MV-4-11 (cell line): ENCODE measurements around the gene USH1C.

Experiments
- DNase-seq: peaks from one replicate; lab custom pipeline; 2025; lab: John Stamatoyannopoulos, UW

USH1C gene

DNA sequence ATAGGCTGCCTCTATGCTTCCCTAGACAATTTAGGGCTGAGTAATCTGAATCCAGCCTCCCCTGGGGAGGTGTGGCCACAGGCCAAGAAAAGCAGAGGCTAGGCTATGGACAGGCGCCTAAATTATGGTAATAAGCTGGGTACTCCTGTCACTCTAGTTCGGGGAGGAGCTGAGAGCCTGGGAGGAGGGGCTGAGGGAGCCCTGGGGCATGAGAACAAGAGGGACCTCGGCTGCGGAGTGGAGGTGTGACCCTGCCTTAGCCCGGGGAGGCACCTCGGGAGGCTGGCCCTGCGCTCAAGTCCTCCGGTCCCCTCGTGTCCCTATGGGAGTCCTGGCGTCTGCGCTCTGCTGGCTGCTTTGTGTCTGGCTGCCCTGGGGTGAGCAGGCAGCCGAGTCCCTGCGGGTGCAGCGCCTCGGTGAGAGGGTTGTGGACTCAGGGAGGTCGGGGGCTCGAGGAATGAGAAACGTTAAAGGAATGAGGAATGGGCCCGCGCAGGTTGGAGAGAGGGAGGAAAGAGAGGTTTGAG is 2.9 kb upstream of the USH1C start, which contains the start of gene OTOG:
TSS of gene OTOG (plus strand) at position 209 of the 527 bp plus-strand sequence. CDS start at position 323, 114 bp downstream.
- no peak for DNase-seq

DNA sequence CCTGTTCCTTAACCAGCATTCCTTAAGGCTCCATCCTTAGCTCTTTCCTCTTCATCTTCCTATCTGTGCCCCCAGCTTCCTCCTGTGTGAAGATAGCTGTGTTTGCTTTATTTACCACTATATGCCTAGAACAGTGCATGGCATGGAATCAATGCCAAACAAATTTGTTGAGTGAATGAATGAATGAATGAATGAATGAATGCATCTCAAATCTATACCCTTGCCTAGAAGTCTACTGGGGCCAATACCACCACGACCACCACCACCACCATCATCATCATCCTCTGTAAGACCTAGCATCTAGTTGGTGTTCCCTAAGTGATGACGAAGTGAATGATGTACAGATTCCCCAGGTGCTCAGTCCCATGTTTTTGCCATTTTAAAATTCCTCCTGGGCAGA is 2.0 kb upstream of the USH1C start:
- DNase-seq, result no peak

DNA sequence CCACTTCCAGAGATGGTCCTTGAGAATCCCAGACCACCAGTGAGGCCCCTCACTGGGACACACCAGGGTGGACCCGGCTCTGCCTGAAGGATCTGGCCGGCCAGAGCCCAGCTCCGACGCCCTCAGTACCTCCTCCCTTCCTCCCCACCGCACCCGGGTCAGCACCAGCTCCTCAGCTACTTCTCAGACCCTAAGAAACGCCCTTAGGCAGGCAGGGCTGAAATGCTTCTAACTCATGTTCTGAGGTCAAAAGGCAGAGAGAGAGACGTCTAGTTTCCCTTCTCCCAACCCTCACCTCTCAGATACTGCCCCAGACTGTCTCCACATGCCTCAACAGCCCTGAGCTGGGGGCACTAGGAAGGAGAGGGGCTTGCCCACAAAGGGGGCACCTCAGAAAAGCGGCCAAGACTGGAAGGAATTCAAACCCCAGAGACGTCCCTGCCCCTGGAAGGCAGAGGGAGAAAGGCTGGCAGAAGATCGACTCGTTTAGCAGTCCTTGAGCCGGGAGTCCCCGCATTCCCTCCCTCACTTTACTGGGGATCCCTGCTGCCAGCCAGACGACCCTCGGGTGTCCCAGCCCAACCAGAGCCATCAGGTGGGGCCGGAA is 539 bp downstream of the USH1C start:
- no peak for DNase-seq

DNA sequence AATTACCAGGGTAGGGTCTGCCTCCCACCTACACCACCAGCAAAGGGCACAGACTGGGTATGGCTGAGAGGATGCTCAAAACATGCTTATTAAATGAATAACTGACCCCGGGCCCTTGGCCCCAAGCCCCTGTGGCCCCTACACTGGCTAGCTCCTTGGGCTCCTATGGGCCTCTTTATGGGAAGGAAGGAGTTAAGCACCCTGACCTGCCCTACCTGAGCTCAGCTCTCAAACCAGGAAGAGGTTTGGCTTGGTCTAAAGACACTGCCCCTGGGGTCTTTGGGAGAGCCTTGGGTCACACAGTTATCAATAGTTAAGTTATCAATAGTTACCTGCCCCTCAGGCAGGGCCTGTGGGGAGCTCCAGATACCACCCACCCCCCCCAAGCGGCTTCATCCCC is 1.2 kb downstream of the USH1C start:
- DNase-seq, result no peak

DNA sequence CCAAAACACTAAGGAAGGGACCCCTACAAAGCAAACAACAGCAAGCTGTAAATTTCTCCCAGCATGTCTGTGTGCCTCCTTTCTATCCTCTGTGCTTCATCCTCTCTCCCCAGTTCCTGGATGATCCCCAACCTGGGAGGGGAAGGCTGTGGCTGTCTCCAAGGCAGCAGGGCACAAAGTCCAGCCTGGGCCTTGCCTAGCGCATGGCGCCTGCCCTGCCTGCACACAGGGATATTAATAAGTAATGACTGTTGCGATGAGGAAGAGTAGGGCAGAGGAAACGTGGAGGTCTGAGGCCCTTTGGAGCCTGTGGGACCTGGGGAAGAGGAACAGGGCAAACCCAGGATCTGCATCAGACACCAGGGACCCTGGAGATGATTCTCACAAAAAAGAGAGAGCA is 2.0 kb downstream of the USH1C start:
- no peak for DNase-seq

- no peak for DNase-seq
Measured at GRCh38 chr11:17541330-17541885, 2.8 kb downstream of the USH1C start.

DNA sequence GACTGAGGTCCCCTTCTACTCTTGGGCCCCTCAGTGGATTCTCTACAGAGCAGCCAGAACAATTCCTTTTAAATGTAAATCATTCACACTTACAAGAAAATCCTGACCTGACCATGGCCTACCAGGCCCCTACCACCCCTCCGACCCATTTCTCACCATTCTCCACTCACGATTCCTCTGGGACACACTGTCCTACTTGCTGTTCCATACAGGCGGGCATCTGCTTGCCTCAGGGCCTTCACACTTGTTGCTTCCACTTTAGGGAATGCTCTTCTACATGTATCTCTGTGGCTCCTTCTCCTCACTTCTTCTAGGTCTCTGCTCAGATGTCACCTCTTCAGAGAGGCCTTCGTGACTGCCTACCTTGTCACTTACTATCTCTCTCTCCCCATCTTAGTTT is 3.4 kb downstream of the USH1C start:
- no peak for DNase-seq

DNA sequence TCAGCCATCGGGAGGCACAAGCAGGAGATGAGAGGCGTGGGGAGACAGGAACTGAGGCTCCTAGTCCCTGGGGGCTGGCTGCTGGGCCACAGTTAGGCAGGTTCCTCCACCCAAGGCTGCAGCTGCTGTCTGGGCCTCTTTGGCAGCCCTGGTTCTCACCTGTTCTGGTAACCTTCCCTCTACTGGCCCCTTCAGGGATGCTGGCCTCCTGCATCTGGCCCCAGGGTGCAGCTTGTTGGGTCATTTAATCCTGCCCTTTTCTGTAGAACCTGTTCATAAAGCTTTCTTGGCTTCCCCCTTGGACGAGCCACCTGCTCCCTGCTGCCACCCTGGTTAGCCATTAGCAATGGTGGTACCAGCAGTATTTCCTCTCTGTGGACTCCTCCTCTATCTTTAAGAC is 5.5 kb downstream of the USH1C start:
- no peak for DNase-seq

DNA sequence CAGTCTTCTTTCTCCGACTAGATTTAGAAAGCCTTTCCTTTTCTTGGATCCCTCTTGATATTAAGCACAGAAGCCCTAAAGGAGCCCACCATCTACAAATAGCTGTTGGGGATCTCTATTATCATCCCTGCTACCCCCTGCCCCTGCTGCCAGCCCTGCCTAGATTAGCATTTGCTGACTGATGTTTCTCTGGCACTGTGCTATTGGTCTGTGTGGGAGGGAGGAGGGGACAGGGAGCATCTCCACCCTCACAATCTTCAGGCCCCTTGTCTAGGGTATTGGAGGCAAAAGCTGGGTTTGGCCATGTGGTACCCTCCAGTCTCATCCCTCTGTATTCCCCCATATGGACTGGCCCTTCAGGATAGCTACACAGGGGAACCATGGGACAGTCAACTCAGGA is 6.2 kb downstream of the USH1C start:
- DNase-seq, result no peak

DNA sequence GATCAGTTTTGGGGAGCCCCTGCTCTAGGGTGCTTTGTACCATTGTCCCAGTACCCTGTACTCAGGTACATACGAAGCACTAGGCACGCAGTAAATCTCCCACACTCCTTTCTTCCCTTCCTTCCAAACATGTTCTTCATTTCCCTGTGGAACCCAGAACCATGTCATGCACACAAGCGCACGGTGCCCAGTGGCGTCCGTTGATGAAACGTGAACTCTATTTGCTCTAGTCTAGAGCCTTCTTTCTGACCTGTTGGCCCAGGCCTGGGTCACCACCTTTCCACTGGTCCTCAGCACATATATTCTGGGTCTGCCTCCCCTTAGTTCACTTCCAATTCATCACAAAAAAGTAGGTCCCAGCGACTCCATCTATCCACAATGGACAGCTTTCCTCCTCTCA is 7.0 kb downstream of the USH1C start:
- no peak for DNase-seq

DNA sequence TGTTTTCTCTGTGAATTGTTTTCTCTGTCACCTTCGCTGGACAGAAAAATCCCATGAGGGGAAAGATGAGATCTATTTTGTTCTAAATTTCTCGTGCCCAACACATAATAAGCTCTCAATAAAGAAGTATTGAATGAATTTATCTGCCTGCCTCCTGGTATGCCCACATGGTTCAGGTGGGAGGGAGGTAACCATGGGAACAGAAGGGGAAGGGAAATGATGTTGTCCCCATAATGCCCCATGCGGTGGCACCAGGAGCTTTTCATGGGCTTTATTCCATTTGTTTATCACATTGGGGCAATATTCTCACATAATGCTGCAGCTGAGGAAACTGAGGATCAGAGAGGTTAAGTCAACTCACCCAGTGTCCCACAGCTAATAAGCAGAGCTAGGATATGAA is 8.7 kb downstream of the USH1C start:
- no peak for DNase-seq

- DNase-seq, result no peak
Measured at GRCh38 chr11:17533778-17534415, 10.3 kb downstream of the USH1C start.

DNA sequence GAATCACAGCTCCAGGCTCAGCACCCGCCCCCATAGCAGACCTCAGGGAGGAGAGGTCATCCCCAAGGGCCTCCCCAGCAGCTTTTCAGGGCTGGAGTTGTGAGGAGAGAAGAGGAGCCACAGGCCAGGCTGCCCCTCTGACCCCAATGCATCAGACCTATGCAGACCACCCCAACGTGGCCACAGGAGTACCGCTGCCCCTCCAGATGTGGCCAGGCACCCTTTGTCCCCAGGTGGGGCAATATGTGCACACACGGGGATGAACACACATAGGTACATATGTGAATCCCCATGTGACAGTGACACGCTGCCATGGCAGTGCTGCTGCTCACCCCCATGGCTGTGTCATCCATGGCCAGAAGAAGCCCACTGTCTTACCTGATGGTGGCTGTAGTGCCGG is 10.9 kb downstream of the USH1C start:
- no peak for DNase-seq

DNA sequence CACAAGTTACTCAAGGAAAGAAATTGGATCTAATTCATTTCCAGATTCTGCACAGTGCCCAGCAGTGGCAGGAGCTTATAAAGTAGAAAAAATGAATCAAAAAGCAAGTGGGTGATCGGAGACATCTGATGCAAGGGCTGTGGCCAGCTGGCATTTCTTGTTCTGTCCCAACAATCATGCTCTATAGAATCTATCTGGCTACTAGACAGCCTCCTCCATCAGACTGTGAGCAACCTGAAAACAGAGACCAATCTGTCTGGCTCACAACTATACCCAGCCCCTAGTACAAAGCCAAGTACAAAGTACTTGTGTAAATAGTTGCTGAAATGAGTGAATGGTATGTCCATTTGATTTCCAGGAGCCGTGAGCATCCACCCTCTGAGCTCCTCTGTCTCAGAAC is 11.4 kb downstream of the USH1C start:
- DNase-seq, result no peak

DNA sequence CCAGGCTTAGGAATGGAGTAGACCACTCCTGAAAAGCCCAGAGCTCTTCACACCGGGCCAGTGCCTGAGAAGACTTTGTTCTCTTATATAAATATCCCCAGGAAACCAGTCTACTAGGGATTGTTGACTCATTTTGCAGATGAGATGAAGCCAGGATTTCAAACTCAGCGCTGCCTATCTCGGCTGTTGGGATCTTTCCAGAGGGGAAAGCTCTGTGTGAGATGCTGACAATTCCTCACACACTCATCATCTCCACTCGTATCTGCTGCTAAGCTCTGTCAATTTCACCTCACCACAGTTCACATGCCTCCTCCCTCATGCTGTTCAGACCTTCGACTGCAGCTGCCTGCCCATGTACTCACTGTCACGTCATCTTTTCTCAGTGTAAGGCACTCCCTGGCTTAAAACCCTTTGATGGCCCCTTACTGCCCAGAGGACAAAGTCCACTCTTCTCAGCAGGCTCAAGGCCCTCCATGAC is 12.5 kb downstream of the USH1C start:
- DNase-seq, result no peak

- no peak for DNase-seq
Measured at GRCh38 chr11:17531071-17531600, 13.1 kb downstream of the USH1C start.

DNA sequence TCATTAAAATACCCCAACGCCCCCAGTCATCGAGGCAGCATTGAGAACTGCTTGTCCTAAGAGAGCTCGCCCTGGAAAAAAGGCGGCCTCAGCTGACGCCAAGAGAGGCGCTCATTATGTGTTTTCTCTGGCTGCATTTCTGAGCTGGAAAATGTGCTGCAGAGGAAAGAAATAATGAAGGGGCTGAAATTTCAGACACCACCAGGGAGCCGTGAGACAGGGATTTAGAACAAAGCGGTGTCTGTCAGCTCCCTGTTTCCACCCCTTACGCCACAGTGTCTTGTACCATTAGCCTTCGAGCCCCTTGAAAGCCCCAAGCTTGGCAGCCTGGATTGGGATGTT is 14.4 kb downstream of the USH1C start:
- DNase-seq, result no peak

DNA sequence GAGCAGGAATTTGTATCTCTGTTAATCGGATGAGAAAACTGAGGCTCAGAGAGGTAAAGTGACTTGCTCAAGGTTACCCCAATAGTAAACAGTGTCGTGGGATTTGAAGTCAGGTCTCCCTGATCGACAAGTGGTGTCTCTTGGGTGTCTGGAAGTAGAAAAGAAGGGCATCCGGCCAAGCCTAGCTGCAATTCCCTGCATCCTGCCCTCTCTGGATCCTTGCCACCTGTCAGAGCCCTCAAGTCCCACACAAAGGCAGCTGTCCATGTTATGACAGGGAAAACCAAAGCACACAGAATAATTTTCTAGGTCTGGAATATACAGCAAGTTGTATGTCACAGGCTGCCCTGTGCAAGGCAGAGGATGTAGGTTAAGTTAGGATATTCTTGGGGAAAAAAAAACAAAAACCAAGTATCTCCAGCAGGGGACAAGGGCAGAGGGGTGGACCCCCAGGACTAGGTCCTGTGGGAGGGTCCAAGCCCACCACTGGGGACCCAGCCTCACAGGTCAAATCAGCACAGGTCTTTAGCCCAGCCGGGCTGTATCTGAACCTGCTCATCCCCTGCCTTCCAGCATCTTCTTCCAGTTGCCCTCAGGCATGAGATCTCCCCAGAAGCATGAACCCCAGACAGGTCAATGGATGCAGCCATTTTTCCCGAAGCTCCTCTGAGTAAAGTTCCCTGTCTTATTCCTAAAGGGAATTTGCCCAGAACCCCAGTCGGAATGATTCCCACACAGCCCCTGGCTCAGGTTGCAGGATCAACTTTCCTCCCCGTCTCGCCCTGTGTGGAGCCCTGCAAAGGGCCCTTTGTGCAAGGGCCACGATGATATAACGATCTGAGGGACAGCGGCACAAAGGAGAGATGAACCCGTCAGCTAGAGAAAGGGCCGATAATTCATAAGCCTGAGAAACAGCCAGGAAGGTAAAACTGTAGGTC is 15.0 kb downstream of the USH1C start:
- DNase-seq, result no peak

- peak; percentile 25 for DNase-seq
Measured at GRCh38 chr11:17528181-17528691, 16.0 kb downstream of the USH1C start.

DNA sequence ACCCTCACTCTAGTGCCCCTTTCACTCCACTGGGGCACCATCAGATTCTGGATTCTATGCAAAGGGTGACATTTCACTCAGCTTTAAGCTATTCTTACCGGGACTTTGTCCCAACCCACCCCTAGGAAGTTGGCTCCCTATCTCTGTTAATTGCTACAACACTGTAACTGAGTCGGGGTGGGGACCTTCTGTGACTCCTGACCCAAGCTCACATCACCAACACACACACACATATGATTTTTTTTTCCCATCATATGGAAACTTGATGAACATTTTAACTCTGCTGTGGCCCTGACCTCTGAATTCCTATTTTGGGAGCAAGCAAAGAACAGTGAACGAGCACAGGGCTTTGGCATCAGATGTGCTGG is 16.6 kb downstream of the USH1C start:
- DNase-seq, result no peak

DNA sequence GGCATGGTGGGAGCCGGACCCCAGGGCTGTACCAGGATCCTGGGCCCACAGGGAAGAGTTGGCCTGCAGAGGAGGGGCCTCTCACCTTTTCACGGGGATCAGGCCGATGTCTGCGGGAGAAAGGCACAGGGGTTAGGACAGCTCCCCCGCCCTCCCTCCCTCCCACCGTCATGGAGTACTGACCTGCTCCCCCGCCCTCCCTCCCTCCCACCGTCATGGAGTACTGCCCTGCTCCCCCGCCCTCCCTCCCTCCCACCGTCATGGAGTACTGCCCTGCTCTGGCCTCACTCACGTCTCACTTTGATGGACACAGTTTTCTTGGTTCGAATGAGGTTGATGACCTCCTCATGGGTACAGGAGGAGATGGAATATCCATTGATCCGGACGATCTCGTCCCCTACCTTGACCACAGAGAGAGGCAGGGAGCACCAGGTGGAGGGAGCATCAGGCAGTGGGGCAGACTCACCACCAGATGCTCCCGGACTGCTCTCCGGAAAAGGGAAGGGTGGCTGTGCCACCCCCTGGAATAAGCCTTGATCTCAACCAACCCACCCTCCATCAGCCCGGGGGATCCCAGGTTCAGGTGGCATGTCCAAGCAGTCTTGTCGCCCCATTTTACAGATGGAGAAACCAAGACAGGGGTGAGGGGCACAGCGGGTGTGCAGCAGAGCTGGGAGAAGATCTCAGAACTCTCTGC is 17.1 kb downstream of the USH1C start:
- DNase-seq, result no peak
